GM21786 (cell line): Measurements from ENCODE around the gene STAT5B.

ENCODE experiments used
- ATAC-seq: cut with Tn5 transposase; IDR thresholded peaks from one replicate; pipeline ENCODE4 v1.9.1; 2021; ENCODE audit not compliant: unreplicated experiment

The STAT5B gene

GRCh38 chr17:42182927-42183734, 93.1 kb downstream of the STAT5B start:
- no peak for ATAC-seq

GRCh38 chr17:42181851-42182207, 94.4 kb downstream of the STAT5B start:
- no peak for ATAC-seq

- no peak for ATAC-seq
Measured at GRCh38 chr17:42180922-42181850, 95.0 kb downstream of the STAT5B start, which contains the start of gene KCNH4. Gene KCNH4, minus strand, starts transcription at chr17:42181142. Its CDS starts 197 bp downstream, at chr17:42180945.

GRCh38 chr17:42180411-42180921, 95.7 kb downstream of the STAT5B start:
- no peak for ATAC-seq

GRCh38 chr17:42179911-42180410, 96.2 kb downstream of the STAT5B start:
- ATAC-seq: no peak

- no peak for ATAC-seq
Measured at GRCh38 chr17:42179335-42179734, 96.9 kb downstream of the STAT5B start.

GRCh38 chr17:42178817-42179216, 97.4 kb downstream of the STAT5B start:
- ATAC-seq: no peak

GRCh38 chr17:42177684-42178083, 98.5 kb downstream of the STAT5B start:
- no peak for ATAC-seq

- no peak for ATAC-seq
Measured at GRCh38 chr17:42174126-42174783, 101.9 kb downstream of the STAT5B start.

GRCh38 chr17:42171831-42172230, 104.4 kb downstream of the STAT5B start:
- no peak for ATAC-seq

GRCh38 chr17:42169351-42169750, 106.8 kb downstream of the STAT5B start:
- no peak for ATAC-seq

GRCh38 chr17:42167807-42168206, 108.4 kb downstream of the STAT5B start:
- ATAC-seq: no peak

- ATAC-seq: no peak
Measured at GRCh38 chr17:42166196-42166763, 109.9 kb downstream of the STAT5B start.

- ATAC-seq: no peak
Measured at GRCh38 chr17:42165751-42166150, 110.4 kb downstream of the STAT5B start.

- no peak for ATAC-seq
Measured at GRCh38 chr17:42163696-42164407, 112.3 kb downstream of the STAT5B start.

GRCh38 chr17:42163113-42163512, 113.1 kb downstream of the STAT5B start:
- ATAC-seq: no peak

- no peak for ATAC-seq
Measured at GRCh38 chr17:42160531-42160910, 115.7 kb downstream of the STAT5B start.

GRCh38 chr17:42159796-42160530, 116.2 kb downstream of the STAT5B start:
- ATAC-seq: no peak

GRCh38 chr17:42155614-42156045, 120.6 kb downstream of the STAT5B start:
- ATAC-seq: no peak
